KMS-11 (cell line): Measurements from ENCODE around the gene CHRM3.

Experiments
- H2AFZ ChIP-seq: fragments of 200-600 bp; sonication (generic); 2 replicates; pipeline ENCODE4 v1.6.1; 2016; ENCODE audit warnings: antibody characterized with exemption, mixed run types, low read depth
- H3K27ac ChIP-seq: fragments of 200-600 bp; sonication (generic); 2 replicates; pipeline ENCODE4 v1.6.1; 2016; ENCODE audit warnings: mild to moderate bottlenecking, mixed run types
- H3K27me3 ChIP-seq: fragments of 200-600 bp; sonication (generic); 2 replicates; pipeline ENCODE4 v1.6.1; 2017; ENCODE audit warnings: mild to moderate bottlenecking, low read depth, mixed run types, moderate library complexity; ENCODE audit not compliant: insufficient read depth
- H3K36me3 ChIP-seq: fragments of 200-600 bp; sonication (generic); 2 replicates; pipeline ENCODE4 v1.6.1; 2017; ENCODE audit warnings: mild to moderate bottlenecking, mixed run types; ENCODE audit not compliant: insufficient read depth
- H3K4me1 ChIP-seq: fragments of 200-600 bp; sonication (generic); 2 replicates; pipeline ENCODE4 v1.6.1; 2016; ENCODE audit warnings: mild to moderate bottlenecking, low read depth, mixed run types; ENCODE audit not compliant: poor library complexity, severe bottlenecking
- H3K4me2 ChIP-seq: fragments of 200-600 bp; sonication (generic); 2 replicates; pipeline ENCODE4 v1.7.0; 2016; ENCODE audit warnings: mild to moderate bottlenecking, mixed run types
- H3K4me3 ChIP-seq: fragments of 200-600 bp; sonication (generic); IDR thresholded peaks from 2 replicates; pipeline ENCODE4 v1.6.1; 2017; ENCODE audit warnings: low read depth, low read length, mixed read lengths; ENCODE audit not compliant: insufficient read depth
- H3K79me2 ChIP-seq: fragments of 200-600 bp; sonication (generic); 2 replicates; pipeline ENCODE4 v1.6.1; 2016; ENCODE audit warnings: low read depth, mixed run types; ENCODE audit not compliant: insufficient read depth
- H3K9ac ChIP-seq: fragments of 200-600 bp; sonication (generic); 2 replicates; pipeline ENCODE4 v1.6.1; 2016; ENCODE audit warnings: mild to moderate bottlenecking, mixed run types
- H4K20me1 ChIP-seq: fragments of 200-600 bp; sonication (generic); 2 replicates; pipeline ENCODE4 v1.6.1; 2016; ENCODE audit warnings: mild to moderate bottlenecking, mixed run types; ENCODE audit not compliant: insufficient read depth
- TF ChIP-seq, protein P1 (sequence below): fragments of 200-600 bp; sonication (generic); conservative IDR thresholded peaks from 2 replicates; pipeline ENCODE4 v1.6.1; 2017; ENCODE audit warnings: low read depth, mild to moderate bottlenecking, antibody characterized with exemption, low read length, moderate library complexity, mixed read lengths

The CHRM3 gene

DNA sequence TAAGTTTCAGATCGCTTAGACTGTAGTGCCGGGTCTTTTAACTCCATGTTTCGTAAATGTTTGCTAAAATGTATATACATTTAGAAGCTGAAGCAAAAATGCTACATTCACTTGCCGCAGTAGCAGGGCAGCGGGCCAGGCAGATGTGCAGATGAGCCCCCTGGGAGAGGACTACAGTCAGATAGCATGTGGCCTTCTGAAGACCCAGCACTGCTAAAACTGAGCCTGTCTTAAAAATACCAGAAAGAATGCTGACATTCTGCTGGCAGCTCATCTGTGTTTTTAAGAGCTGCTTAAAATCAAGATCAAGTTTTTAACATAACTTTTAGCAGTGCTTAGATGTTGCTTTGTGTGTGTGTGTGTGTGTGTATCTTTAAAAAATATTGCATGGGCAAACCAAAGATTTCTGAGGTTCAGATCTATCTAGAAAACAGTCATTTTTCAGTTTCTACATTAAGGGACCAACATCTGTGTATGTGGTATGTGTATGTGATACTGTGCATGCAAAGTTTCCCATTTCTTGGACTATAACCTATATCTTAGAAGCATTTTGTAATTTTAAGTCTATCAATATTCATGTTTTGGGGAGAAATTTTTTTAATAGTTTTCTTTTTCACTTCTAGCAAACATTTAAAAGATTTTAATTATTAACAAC, 31.7 kb downstream of the CHRM3 start:
- Histone ChIP-seq H3K4me3 (no peak overlapping the region), H3K27me3 (no peaks in the 10 kb centered on the region), H3K36me3 (no peaks in the 10 kb centered on the region), H3K4me1 (no peaks in the 10 kb centered on the region), H3K27ac (no peak overlapping the region), H2AFZ (no peak overlapping the region), H3K4me2 (no peak overlapping the region), H4K20me1 (no peaks in the 10 kb centered on the region), H3K79me2 (no peaks in the 10 kb centered on the region), H3K9ac (no peak overlapping the region)
- TF ChIP-seq, protein P1, sequence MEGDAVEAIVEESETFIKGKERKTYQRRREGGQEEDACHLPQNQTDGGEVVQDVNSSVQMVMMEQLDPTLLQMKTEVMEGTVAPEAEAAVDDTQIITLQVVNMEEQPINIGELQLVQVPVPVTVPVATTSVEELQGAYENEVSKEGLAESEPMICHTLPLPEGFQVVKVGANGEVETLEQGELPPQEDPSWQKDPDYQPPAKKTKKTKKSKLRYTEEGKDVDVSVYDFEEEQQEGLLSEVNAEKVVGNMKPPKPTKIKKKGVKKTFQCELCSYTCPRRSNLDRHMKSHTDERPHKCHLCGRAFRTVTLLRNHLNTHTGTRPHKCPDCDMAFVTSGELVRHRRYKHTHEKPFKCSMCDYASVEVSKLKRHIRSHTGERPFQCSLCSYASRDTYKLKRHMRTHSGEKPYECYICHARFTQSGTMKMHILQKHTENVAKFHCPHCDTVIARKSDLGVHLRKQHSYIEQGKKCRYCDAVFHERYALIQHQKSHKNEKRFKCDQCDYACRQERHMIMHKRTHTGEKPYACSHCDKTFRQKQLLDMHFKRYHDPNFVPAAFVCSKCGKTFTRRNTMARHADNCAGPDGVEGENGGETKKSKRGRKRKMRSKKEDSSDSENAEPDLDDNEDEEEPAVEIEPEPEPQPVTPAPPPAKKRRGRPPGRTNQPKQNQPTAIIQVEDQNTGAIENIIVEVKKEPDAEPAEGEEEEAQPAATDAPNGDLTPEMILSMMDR, result no peak

DNA sequence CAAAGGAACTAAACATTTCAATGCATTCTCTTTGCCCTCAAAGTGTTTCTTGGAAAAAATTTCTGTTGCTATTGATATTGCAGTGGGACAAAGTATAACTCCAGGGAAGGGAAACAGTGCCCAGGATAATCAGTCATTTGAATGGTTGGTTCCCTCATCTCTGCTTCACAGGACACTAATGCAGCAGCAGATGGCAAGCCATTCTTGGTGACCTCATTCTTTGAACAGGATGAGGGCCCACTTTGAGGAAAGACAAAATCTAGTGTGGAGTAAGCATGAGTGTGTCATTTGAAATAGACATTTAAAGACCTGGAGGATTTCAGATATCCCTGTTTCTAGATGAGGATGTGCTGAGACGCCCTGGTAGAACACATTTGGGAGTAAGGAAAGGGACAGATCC, 32.3 kb downstream of the CHRM3 start:
- no peaks in the 10 kb centered on the region for H3K79me2 ChIP-seq
- no peak overlapping the region for H3K4me2 ChIP-seq
- H3K27me3 ChIP-seq, result no peaks in the 10 kb centered on the region
- H2AFZ ChIP-seq, result no peak overlapping the region
- H3K9ac ChIP-seq, result no peak overlapping the region
- H3K4me1 ChIP-seq, result no peaks in the 10 kb centered on the region
- no peak overlapping the region for H3K27ac ChIP-seq
- H3K4me3 ChIP-seq, result no peak overlapping the region
- TF ChIP-seq, protein P1, result no peak
- H3K36me3 ChIP-seq, result no peaks in the 10 kb centered on the region
- H4K20me1 ChIP-seq, result no peaks in the 10 kb centered on the region

DNA sequence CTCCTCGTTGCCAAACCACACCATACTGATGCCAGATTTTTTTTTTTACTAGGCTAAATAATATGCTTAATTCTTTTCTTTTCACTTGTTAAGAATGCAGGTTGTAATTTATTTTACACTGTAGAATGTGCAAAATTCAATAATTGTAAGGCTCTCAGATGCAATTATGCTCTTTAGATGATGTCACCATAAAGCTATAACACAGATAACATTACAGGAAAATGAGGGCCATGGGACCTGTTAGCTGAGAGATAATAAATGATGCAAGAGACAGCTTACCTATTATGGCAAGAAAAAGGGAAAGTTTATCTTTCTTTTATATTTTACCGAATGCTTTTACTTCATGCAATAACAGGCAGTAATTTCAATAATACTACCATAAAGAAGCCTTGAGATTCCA, 35.4 kb downstream of the CHRM3 start:
- Histone ChIP-seq H3K27me3 (no peaks in the 10 kb centered on the region), H3K4me3 (no peak overlapping the region), H3K27ac (no peak overlapping the region), H3K4me1 (no peaks in the 10 kb centered on the region), H3K4me2 (no peak overlapping the region), H3K9ac (no peak overlapping the region), H3K79me2 (no peaks in the 10 kb centered on the region), H3K36me3 (no peaks in the 10 kb centered on the region), H2AFZ (no peak overlapping the region), H4K20me1 (no peaks in the 10 kb centered on the region)
- TF ChIP-seq, protein P1, result no peak

DNA sequence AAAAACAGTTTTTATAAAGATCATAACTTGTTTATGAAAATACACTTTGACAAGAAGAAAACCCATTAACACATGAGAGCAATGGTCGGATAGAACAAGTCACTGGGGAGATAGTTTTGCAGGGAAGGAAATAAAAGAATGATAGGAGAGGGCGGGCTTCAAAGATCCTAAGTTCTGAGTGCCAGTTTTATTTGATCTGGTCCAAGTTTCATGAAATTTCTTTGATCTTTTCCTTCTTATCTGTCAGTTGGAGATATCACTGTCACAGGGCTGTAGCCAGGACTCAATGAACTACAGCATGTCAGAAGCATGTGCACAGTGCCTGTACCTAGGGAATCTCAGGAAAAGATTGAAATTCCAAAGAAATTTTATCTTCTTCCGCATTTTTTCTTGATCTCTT, 36.5 kb downstream of the CHRM3 start:
- Histone ChIP-seq H3K4me1 (no peaks in the 10 kb centered on the region), H3K79me2 (no peaks in the 10 kb centered on the region), H4K20me1 (no peaks in the 10 kb centered on the region), H3K27me3 (no peaks in the 10 kb centered on the region), H3K4me2 (no peak overlapping the region), H3K4me3 (no peak overlapping the region), H2AFZ (no peak overlapping the region), H3K36me3 (no peaks in the 10 kb centered on the region), H3K27ac (no peak overlapping the region), H3K9ac (no peak overlapping the region)
- TF ChIP-seq, protein P1, result no peak
